Endothelial cell of umbilical vein (primary cell): ENCODE results near the gene SELP.

ENCODE experiments used
- CTCF ChIP-seq, 2 donors: IDR thresholded peaks; 1 replicate in 1 of 2; 2 replicates in 1 of 2; pipeline ENCODE4 v1.5.1; 2011; ENCODE audit warnings: low read length in 2 of 2, mild to moderate bottlenecking in 2 of 2, moderate library complexity in 2 of 2, control low read depth in 1 of 2, inconsistent platforms in 1 of 2, low read depth in 1 of 2; ENCODE audit not compliant: insufficient read depth in 1 of 2; ENCODE audit errors: extremely low read depth in 1 of 2
- EZH2 ChIP-seq: IDR thresholded peaks from 2 replicates; pipeline ENCODE4 v1.6.1; 2012; ENCODE audit warnings: borderline replicate concordance, low read depth, mild to moderate bottlenecking, moderate library complexity, low read length, inconsistent platforms; ENCODE audit not compliant: severe bottlenecking
- GATA2 ChIP-seq: IDR thresholded peaks from 2 replicates; pipeline ENCODE4 v1.7.0; 2011; ENCODE audit warnings: low read depth, mild to moderate bottlenecking, moderate library complexity, mixed read lengths, low read length; ENCODE audit not compliant: insufficient read length, insufficient read depth
- JUN ChIP-seq: IDR thresholded peaks from 2 replicates; pipeline ENCODE4 v1.6.1; 2011; ENCODE audit warnings: borderline replicate concordance, low read depth; ENCODE audit not compliant: insufficient read length, insufficient read depth
- MYC ChIP-seq: IDR thresholded peaks from one replicate; pipeline ENCODE4 v1.6.1; 2011; ENCODE audit warnings: mild to moderate bottlenecking, low read depth, low read length
- POLR2A ChIP-seq: IDR thresholded peaks from 2 replicates; pipeline ENCODE4 v1.6.1; 2012; ENCODE audit warnings: low read depth, mild to moderate bottlenecking, control low read depth, low read length

DNA sequence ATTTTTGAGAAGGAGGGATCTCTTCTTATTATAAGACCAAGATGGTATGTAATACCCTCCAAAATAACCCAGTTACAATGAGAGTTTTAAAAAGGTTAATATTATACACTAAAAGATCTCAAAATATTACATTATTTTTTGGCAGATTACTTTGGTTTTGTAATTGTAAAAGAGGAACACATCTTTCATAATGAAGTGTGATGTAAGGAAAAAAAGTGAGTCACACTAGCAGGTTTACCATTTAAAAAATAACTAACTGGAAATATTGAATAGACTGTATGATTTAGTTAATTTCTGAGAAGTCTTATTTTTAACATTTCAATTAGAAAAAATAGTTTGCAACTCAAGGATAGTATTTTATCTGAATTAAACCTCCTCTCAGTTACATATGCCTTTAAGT is 44.7 kb downstream of the SELP start:
- TF ChIP-seq CTCF (IDR thresholded peaks at IDR 0.05; ENCODE audit: extremely low read depth in 1 of 2, insufficient read depth in 1 of 2, low read depth in 1 of 2, low read length in 2 of 2) (no peak), EZH2 (no peak), POLR2A (no peak), JUN (no peak), GATA2 (no peak), MYC (no peak)
